NCI-H1092 (cell line): ENCODE measurements around the gene NEMP1.
"Not testable (repeated sequence)": the region's sequence is repeated elsewhere in the genome, so short reads cannot be mapped to it uniquely, and the experiment has no call there.

Source experiments
- DNase-seq: peaks from one replicate; lab custom pipeline; 2025; lab: John Stamatoyannopoulos, UW

The NEMP1 gene, protein sequence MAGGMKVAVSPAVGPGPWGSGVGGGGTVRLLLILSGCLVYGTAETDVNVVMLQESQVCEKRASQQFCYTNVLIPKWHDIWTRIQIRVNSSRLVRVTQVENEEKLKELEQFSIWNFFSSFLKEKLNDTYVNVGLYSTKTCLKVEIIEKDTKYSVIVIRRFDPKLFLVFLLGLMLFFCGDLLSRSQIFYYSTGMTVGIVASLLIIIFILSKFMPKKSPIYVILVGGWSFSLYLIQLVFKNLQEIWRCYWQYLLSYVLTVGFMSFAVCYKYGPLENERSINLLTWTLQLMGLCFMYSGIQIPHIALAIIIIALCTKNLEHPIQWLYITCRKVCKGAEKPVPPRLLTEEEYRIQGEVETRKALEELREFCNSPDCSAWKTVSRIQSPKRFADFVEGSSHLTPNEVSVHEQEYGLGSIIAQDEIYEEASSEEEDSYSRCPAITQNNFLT

DNA sequence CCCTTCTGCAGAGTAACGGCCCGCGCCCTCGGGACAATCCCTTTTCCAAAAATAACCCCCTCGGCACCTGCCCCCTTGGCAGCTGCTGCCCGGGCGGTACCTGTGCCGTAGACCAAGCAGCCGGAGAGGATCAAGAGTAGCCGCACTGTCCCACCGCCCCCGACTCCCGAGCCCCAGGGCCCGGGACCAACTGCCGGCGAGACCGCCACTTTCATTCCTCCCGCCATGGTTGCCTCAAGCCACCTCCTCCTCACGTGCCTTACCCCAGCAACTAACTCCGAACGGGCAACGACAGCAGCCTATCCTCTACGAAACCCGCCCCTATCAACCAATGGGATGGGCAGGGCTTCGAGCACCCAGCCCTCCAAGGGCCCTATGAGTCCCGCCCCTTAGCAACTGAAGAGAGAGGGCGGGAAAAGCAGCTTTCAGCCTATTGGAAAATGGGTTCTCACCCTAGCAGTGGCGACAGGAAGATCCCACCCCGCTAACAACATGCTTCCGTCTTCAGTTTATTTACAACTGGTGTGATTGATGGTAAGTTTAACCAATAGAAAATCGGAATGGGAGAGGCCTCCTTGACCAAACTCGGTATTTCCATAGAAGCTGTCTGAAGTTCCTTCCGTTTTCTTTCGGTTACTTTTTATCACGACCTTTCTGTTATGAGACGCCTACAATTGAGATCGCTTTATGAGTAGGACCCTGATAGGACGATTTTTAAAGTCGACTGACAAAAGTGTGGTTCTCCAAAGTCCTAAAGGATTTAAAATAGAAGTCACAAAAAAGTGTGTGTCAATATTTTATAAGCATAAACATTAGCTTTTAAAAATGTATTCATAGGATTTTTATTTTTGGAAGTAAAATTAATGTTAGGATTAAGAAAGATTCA, at the start of gene NEMP1:
Gene NEMP1, minus strand, starts transcription at position 273 of the 886 bp plus-strand sequence. Its CDS starts 46 bp downstream, at position 227.
- DNase-seq: peak; percentile 99

DNA sequence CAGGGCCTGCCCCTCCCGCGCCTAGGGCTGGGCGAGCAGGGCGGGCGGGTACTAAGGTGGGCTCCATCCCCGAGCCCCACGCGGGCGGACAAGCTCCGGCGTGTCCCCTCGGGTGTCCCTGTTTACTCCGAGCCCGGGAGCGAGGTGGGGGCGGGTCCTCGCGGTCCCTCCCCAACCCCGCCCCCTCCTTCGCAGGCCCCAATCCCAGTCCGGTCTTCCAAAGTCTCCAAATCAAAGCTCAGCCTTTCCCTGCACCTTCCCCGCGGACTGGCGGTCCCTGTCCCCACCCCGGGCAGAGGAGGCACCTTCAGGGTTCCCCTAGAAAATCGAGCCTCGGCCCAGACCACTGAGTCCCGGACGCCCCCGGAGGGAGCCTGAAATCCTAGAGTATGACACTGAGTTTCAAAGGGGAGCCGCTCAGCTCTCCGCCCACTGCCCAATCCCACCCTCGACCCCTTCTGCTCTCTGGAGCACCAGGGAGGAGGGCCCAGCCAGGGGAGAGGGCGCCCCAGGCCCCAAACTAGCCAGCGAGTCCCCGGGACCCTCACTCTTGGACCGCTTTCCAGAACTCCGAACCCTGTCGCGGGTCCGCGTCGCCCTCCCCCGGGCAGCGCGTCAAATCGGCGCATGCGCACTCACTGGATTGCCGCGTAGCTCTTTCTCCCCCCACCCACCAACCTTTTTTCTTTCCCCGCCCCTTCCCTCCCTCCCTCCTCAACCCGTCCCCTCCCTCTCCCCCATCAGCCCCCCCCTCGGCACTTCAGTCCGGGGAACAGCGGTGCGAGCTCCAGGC, 49.3 kb upstream of the NEMP1 start, which contains the start of gene LRP1:
Gene LRP1, plus strand, starts transcription at position 758 of the 793 bp plus-strand sequence. CDS start 482 bp downstream, outside the sequence.
- peak; percentile 51 for DNase-seq

DNA sequence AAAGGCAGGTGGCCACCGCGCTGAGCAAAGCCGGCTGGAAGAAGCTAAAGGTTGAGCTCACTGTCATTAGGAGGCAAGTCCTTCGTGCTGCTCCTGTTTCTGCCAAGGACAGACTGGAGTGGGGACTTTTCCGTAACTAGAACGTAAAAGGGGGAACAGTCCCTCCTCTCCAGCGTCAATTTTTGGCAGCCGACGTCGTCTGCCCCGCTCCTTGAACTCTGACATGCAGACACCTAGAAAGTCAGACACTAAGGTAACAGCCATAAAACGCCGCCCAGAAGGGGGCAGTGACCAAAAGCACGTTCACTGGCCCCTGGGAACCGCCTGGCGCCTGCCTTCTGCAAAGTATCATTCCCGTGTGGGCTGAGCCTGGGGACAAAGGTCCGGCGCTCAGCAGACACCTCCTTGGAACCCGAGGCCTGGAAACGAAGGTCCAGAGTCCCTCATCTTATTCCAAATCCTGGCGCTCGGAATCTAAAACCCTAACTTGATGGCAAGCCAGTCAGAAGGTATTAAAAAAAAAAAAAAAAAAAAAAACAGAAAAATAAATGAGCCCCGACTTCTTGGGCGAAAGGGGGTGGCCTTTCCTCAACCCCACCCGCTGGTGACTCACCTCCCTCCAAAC, 48.6 kb upstream of the NEMP1 start:
- DNase-seq: no peak

DNA sequence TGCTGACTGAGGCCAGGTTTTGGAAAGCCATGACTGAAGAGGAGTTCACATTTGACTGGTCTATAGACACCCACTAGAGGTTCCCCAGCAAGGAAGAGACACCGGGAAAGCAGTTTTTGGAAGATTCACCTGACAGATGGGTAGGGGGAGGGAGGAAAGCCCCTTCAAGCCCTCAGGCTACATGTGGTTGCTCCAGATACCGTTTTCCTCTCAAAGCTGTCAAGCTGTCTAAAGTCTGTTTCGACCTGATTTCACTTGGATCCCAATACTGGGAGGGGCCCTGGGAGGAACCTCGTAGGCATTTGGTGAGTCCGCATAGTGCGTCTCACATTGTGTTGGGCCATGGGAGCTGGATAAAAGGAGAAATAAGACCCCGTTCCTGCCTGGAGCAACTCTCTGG, 48.0 kb upstream of the NEMP1 start:
- no peak for DNase-seq

DNA sequence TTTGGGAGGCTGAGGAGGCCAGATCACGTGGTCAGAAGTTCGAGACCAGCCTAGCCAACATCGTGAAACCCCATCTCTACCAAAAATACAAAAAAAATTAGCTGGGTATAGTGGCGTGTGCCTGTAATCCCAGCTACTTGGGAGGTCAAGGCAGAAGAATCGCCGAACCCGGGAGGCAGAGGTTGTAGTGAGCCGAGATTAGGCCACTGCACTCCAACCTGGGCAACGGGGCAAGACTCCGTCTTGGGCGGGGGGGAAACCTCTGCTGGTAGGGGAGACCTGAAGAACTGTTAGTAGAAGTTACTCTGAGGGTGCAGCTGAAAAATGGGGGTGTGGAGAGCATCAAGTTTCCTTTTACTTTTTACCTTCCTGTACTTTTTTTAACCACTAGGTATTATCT, 47.5 kb upstream of the NEMP1 start:
- DNase-seq: no peak

DNA sequence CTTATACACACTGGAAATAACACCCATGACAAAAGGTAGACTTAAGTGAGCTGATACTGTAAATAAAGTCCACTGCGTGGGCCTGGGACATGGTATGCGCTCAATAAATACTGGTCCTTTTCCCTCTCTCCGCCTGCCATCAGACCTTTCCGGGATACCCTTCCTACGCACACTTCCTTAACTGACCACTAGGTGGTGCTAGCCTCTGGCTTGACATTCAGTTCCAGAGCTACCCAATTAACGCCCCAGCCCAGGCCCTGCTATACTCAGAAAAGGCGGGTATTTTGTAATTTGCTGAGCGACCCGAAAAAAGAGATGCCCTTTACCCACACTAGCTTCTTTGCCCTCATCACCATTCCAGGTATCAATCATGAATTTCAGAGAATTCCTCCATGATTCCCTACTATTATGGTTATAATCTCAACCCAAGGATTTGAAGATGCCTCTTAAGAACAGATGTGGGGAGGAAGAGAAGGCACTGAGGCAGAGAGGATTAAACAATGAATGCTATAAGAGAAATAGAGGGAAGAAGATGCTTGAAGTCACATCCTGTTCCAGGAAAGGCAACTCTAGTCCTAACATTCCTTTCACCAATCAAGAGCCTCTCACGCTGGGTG, 45.8 kb upstream of the NEMP1 start:
- peak; percentile 42 for DNase-seq

DNA sequence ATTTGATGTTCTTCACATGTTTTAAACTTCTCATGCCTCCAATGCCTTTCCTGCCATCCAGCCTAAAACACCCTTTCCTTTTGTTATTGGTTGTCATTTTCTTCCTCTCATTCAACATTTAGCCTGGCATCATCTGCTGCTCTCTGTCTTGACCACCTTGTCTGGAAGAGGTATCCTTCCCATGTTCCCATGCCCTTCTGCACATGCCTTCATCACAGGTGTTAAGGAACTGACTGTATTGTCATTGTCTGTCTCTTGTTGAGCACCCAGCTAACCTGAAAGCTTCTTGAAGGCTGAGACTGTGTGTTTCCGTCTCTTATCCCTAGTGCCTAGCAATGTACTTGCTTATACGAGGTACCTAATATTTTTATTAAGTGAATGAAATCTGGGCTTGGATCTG, 45.2 kb upstream of the NEMP1 start:
- no peak for DNase-seq

DNA sequence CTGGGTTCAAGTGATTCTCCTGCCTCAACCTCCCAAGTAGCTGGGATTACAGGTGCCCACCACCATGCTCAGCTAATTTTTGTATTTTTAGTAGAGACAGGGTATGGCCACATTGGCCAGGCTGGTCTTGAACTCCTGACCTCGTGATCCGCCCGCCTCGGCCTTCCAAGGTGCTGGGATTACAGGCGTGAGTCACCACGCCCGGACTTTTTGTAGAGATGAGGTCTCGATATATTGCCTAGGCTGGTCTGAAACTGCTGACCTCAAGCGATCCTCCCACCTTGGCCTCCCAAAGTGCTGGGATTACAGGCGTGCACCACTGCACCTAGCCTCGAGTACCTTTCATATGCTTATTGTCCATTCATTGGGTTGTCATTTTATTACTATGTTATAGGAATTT, 42.1 kb upstream of the NEMP1 start:
- not testable (repeated sequence) for DNase-seq

DNA sequence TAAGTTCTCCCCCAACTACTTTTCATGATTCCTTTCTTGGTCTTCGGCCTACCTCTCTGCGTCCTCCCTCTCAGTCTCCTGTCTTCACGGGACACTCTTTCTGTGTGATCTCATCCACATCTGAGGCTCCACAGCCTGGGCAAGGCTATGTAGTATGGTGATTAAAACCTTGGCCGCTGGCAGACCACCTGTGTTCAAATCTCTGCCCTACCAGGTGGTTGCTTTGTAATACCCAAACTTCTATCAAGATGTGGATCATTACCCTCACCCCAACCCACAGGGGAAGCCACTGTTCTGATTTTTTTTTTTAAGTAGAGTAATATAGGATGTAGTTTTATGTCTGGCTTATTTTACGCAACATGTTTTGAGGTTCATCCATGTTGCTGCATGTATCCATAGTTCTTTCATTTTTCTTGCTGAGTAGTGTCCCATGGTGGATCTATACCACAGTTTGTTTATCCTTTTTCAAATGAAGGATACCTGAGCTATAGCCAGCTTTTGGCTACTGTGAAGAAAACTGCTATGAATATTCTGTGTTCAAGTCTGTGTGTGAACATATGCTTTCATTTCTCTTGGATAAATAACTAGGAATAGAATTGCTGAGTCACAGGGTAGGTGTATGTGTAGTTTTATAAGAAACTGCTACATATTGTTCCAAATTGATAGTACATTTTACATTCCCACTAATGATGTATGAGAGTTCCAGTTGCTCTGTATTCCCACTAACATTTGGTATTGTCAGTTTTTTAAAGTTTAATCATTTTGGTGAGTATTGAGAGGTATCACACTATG, 40.9 kb upstream of the NEMP1 start:
- no peak for DNase-seq

DNA sequence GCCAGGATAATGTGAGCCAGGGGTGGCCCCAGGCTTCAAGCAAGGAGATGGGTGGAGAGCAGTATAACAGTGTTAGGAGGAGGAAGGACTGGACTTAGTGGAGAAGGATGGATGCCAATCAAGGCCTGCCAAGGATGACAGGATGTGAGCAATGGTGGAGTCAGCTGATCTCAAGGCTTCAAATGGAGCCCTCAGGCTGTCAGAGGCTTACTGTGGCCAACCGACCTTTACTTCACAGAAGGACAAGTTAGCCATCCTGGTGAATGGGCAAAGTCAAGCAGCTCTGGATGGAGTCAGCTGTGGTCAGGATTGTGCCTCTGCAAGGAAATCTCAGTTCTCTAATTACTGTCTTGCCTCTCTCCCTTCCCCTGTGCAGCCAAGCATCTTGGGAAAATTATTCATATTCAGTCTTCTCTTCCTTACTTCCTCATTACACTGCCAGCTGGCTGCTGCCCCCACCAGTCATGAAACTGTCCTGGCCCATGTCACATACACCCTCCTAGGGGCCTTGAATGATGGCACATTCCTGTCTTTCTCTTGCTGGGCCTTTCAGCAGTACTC, 40.2 kb upstream of the NEMP1 start:
- DNase-seq: no peak

DNA sequence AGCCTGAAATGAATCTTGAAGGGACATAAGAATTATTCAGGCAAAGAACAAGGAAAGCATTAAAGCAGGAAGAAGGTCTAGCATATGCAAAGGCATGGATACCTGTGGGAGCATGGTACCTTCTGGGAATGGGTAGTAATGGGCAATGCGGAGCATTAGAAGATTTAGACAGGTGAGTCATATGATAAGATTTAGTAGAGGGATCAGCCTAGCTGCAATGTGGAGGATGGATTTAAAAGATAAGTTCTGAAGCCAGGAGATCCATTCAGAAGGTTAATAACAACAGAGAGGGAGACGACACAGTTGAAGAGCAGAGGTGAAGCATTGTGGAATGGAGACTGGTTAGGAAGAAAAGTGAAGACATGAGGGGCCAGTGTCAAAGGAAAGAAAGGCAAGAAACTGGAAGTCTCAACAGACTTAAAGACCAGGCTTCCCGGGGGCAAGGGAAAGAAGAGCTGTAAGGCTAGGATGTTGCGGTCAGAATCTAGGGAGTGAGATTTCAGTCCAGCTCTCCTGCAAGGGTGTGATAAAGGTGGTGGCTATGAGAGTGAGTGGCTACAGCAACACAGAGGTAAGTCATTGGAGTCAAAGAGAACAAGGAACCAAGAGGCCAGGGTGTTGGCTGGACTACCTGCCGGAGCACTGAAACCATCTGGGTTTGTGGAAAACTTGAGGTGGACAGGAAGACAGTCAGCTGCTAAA, 38.1 kb upstream of the NEMP1 start:
- DNase-seq: no peak

DNA sequence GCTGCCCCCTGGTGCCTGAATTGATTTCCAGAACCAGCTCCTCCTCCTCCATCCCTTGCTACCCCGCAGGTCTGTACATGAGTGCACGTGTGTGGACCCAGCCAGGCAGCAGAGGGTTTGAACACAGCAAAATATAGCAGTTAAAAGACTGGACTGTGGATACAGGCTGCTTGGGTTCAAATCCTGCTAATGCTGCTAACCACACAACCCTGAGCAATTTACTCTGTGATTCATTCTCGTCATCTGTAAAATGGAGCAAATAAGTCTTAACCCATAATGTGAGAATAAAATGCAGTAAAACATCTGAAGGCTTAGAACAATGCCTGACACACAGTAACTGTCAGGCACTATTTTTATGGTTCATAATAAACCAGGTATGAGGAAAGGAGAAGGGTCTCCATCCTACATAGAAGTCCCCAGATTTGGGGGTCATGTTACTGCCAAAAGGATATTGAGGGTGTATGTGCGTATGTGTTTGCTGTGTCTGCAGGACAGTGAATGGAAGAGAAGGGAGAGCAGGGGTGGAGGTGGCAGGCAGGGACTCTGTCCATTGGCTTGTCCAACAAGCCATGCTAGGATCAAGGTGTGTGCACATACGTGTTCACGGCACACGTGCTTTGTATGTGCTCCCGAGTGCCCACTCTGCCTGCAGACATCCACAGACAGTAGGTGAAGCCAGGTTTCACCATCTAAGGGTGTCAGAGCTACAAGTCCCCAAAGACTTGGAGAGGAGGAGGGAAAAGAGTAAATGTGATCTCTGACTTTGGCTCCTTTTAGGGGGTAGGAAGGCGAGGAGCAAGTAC, 34.1 kb upstream of the NEMP1 start:
- DNase-seq: peak; percentile 71

DNA sequence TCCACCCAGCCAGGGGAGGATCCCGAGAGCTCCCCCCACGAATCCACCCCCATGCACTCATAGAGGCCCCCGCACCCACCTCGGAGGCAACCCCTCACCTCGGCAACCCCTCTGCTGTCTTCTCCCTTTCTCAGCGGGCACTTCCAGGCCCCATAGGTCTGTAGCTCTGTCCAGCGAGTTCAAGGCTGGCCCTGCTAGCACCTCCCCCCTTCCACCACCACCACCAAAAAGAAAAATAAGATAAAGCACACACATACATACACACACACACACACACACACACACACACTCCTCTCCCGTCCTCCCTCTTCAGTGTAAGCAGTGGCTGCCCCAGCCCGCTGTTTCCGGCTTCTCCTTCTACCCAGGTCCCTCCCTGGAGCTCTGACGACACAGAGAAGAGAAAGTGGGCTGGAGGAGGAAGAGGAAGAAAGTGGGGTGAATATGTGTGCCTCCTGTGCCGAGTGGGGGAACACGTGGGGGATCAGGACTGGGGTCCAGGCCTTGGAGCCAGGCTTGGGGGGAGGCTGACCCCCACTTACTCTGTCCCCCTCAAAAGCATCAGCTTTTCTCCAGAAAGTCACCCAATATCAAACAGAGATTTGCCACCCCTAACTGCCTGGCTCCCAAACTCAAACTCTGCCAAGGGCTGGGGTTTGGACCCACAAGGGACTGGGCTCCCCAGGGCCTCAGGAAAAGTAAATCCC, 32.6 kb upstream of the NEMP1 start, which contains the start of gene STAT6:
Gene STAT6, minus strand, starts transcription at position 332 of the 704 bp plus-strand sequence. CDS start 3,084 bp downstream, outside the sequence.
- DNase-seq: no peak

DNA sequence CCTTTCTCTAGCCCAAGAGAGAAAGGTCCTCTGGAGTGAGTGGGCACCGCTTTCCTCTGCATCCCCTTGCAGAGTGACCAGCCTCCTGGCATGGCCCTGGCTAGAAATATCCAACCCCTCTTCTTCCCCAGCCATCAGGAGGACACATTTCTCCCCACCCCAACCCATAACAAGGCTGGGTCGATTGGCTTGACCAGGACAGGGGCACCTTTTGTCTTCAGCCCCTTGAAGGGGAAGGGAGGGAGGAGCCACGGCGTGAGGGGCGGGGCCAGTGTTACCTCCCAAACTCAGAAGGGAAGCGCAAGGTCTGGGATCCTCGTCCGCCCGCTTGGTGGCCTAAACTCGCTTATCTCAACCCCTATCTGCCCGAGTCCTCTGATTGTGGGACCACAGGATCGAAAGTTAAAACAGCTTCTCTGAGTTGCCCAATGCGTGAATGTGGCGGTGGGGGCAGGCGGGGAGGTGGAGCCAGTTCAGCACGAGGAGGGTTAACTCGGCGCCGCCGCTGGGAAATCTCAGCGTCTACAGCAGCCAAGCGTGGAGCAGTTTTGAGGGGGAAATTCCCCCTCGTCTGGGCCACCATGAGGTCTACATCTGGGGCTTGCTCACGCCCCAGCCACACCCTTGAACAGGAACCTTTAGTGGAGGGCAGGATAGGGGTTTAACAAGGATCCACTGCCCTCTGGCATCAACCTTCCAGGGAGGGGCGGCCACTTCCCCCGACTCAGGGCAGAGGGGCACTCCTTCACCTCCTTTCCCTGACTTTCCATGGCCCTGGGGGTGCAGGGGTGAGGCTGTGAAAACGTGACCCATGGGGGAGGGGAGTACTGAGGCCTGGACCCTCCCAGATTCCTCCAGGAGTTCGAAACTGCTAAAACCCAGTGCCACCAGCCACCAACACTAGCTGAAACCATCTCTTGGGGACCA, 31.8 kb upstream of the NEMP1 start:
- DNase-seq: no peak

DNA sequence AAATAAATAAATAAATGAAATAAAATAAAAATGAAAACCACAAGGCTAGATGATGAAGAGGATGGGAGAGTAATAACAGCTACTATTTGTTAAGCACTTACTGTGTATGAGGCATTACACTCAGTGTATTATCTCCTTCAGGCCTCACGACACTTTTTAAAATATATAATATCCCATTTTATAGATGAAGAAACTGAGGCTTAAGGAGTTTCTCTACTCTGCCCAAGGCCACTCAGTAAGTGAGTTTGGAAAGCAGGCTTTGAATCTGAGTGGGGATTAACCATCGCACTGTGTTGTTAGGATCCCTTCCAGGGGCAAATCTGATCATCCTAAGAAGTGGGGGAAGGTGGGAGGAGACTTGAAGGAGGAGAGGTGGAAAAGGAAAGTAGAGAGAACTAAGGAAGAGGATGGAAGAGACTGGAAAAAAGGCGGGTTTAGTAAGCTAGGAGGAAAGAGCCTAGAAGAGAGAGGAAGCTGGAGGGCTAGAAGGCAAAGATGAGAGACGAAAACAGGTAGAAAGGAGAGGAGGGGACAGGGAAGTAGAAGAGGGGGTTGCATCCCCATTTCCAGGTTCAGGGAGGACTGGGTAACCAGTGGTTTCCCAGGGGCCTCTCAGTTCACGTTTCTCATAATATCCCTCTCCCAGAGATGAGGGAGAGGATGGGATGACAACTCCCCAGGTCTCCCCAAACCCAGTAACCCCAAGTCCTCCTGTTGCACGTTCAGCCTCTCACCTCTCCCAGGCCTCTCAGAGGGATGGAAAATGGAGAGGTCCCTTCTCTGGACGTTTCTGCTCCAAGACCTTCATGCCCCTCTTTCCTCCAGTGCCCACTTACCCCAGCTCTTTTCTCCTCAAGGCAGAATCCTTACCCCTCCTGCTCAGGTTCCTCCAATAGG, 30.9 kb upstream of the NEMP1 start:
- no peak for DNase-seq
